SK-N-SH (cell line): ENCODE results near the gene MINDY3. TPM values are rescaled to one million over a fixed set of nuclear protein-coding genes. Genes with fewer than 3 reads are reported as not detected.

Source experiments
- CTCF ChIA-PET: fragments of 300-600, 350-600 bp; formaldehyde crosslinking; extraction: SDS; loops from one replicate; lab custom pipeline; 2021; lab: Yijun Ruan, JAX
- POLR2A ChIA-PET: fragments of 350-600 bp; sonication (Branson Sonifier 250); formaldehyde crosslinking; extraction: SDS; loops from one replicate; lab custom pipeline; 2020; ENCODE audit warnings: antibody characterized with exemption, inconsistent platforms; lab: Yijun Ruan, JAX
- DNase-seq: peaks from one replicate; pipeline ENCODE4 v3.0.0; 2012
- H2AFZ ChIP-seq: fragments of 200-600 bp; sonication (generic); 2 replicates; pipeline ENCODE4 v1.8.1; 2016; ENCODE audit warnings: antibody characterized with exemption, mild to moderate bottlenecking, low read depth
- H3F3A ChIP-seq: fragments of 200-600 bp; sonication (generic); replicated peaks from 2 replicates; pipeline ENCODE3; 2016; ENCODE audit warnings: antibody characterized with exemption, mild to moderate bottlenecking; ENCODE audit not compliant: insufficient read depth
- H3K27ac ChIP-seq, 2 experiments: fragments of 200-500 bp in 1 of 2; fragments of 200-600 bp in 1 of 2; sonication (Bioruptor generic) in 1 of 2; sonication (generic), shearing (Covaris generic) in 1 of 2; 2 replicates each; pipeline versions ENCODE4 v1.5.1 to v1.6.1; 2014 to 2016; ENCODE audit warnings: low read depth in 2 of 2, inconsistent platforms in 1 of 2, low read length in 1 of 2, mild to moderate bottlenecking in 1 of 2, mixed read lengths in 1 of 2
- H3K27me3 ChIP-seq: fragments of 200-600 bp; sonication (generic), shearing (Covaris generic); 2 replicates; pipeline ENCODE4 v1.6.1; 2016; ENCODE audit warnings: mixed run types; ENCODE audit not compliant: insufficient read depth
- H3K36me3 ChIP-seq, 2 experiments: fragments of 200-500 bp in 1 of 2; fragments of 200-600 bp in 1 of 2; sonication (Bioruptor generic) in 1 of 2; sonication (generic) in 1 of 2; replicated peaks in 1 of 2; 2 replicates each; pipeline versions ENCODE3 to v1.5.1; 2014 to 2016; ENCODE audit warnings: low read length in 1 of 2, mild to moderate bottlenecking in 1 of 2; ENCODE audit not compliant: insufficient read depth in 2 of 2, control insufficient read depth in 1 of 2
- H3K4me1 ChIP-seq, 2 experiments: fragments of 200-500 bp in 1 of 2; fragments of 200-600 bp in 1 of 2; sonication (Bioruptor generic) in 1 of 2; sonication (generic), shearing (Covaris generic) in 1 of 2; 2 replicates each; pipeline versions ENCODE4 v1.5.1 to v1.6.1; 2014 to 2016; ENCODE audit warnings: low read depth in 1 of 2, low read length in 1 of 2, mixed run types in 1 of 2; ENCODE audit not compliant: insufficient read depth in 2 of 2, control insufficient read depth in 1 of 2
- H3K4me2 ChIP-seq: fragments of 200-600 bp; sonication (generic), shearing (Covaris generic); 2 replicates; pipeline ENCODE4 v1.6.1; 2017; ENCODE audit warnings: mixed run types
- H3K4me3 ChIP-seq, 2 experiments: fragments of 200-500 bp in 1 of 2; fragments of 200-600 bp in 1 of 2; sonication (Bioruptor generic) in 1 of 2; sonication (generic), shearing (Covaris generic) in 1 of 2; 2 replicates each; pipeline versions ENCODE4 v1.5.1 to v1.8.1; 2014 to 2016; ENCODE audit warnings: low read depth in 2 of 2, inconsistent platforms in 1 of 2, low read length in 1 of 2, mild to moderate bottlenecking in 1 of 2, mixed read lengths in 1 of 2, moderate library complexity in 1 of 2
- H3K79me2 ChIP-seq: fragments of 200-600 bp; sonication (generic); 2 replicates; pipeline ENCODE4 v1.8.1; 2017; ENCODE audit warnings: mild to moderate bottlenecking; ENCODE audit not compliant: insufficient read depth
- H3K9ac ChIP-seq: fragments of 200-600 bp; sonication (generic); 2 replicates; pipeline ENCODE4 v1.6.1; 2017; ENCODE audit warnings: mixed run types
- H3K9me2 ChIP-seq: fragments of 200-600 bp; sonication (generic); 2 replicates; pipeline ENCODE4 v1.6.1; 2017; ENCODE audit warnings: mixed run types
- H3K9me3 ChIP-seq: fragments of 200-600 bp; sonication (generic); 2 replicates; pipeline ENCODE4 v1.6.1; 2017; ENCODE audit warnings: mixed run types, mild to moderate bottlenecking, moderate library complexity
- H4K20me1 ChIP-seq: fragments of 200-600 bp; sonication (generic); 2 replicates; pipeline ENCODE4 v1.6.1; 2017; ENCODE audit warnings: mild to moderate bottlenecking, mixed run types; ENCODE audit not compliant: insufficient read depth
- CTCF ChIP-seq: fragments of 200-600 bp; sonication (generic); IDR thresholded peaks from 2 replicates; pipeline ENCODE4 v1.6.1; 2017; ENCODE audit warnings: antibody characterized with exemption, mild to moderate bottlenecking, moderate library complexity
- EZH2phosphoT487 ChIP-seq: fragments of 200-600 bp; sonication (generic); IDR thresholded peaks from 2 replicates; pipeline ENCODE4 v1.6.1; 2017; ENCODE audit warnings: low read depth, mixed run types, mild to moderate bottlenecking, antibody characterized with exemption, moderate library complexity, borderline replicate concordance
- FOSL2 ChIP-seq: IDR thresholded peaks from 2 replicates; pipeline ENCODE4 v1.4.0; 2012; ENCODE audit warnings: low read depth, mild to moderate bottlenecking, moderate library complexity, borderline replicate concordance
- FOXJ3 ChIP-seq: sonication (generic); formaldehyde crosslinking; IDR thresholded peaks from 2 replicates; pipeline ENCODE4 v1.5.1; 2020; ENCODE audit warnings: mild to moderate bottlenecking, missing genetic modification reagents
- FOXM1 ChIP-seq: IDR thresholded peaks from 2 replicates; pipeline ENCODE4 v1.4.0; 2012; ENCODE audit warnings: low read depth, mild to moderate bottlenecking
- GABPA ChIP-seq: IDR thresholded peaks from 2 replicates; pipeline ENCODE4 v1.4.0; 2012; ENCODE audit warnings: low read depth, mild to moderate bottlenecking
- MAX ChIP-seq: IDR thresholded peaks from 2 replicates; pipeline ENCODE4 v1.4.0; 2012; ENCODE audit warnings: low read depth
- MXI1 ChIP-seq: IDR thresholded peaks from 2 replicates; pipeline ENCODE4 v1.6.1; 2012; ENCODE audit warnings: mild to moderate bottlenecking, low read depth, low read length, improper control_type of control experiment
- NRF1 ChIP-seq: IDR thresholded peaks from 2 replicates; pipeline ENCODE4 v1.6.1; 2012; ENCODE audit warnings: low read depth, mild to moderate bottlenecking, low read length
- RAD21 ChIP-seq: IDR thresholded peaks from 2 replicates; pipeline ENCODE4 v1.6.1; 2012; ENCODE audit warnings: mild to moderate bottlenecking, low read length
- REST ChIP-seq: IDR thresholded peaks from 2 replicates; pipeline ENCODE4 v1.6.1; 2012; ENCODE audit warnings: mild to moderate bottlenecking, low read depth, low read length, moderate library complexity
- RFX5 ChIP-seq: IDR thresholded peaks from 2 replicates; pipeline ENCODE4 v1.6.1; 2012; ENCODE audit warnings: mild to moderate bottlenecking, improper control_type of control experiment, low read length
- SIN3A ChIP-seq: IDR thresholded peaks from 2 replicates; pipeline ENCODE4 v1.6.1; 2012; ENCODE audit warnings: low read depth, mild to moderate bottlenecking, low read length, moderate library complexity, borderline replicate concordance
- SMC3 ChIP-seq: IDR thresholded peaks from 2 replicates; pipeline ENCODE4 v1.6.1; 2012; ENCODE audit warnings: low read depth, low read length, improper control_type of control experiment
- TCF12 ChIP-seq: IDR thresholded peaks from 2 replicates; pipeline ENCODE4 v1.4.0; 2012
- TEAD4 ChIP-seq: IDR thresholded peaks from 2 replicates; pipeline ENCODE4 v1.4.0; 2012; ENCODE audit warnings: mild to moderate bottlenecking, borderline replicate concordance; ENCODE audit not compliant: insufficient read depth
- USF1 ChIP-seq: IDR thresholded peaks from 2 replicates; pipeline ENCODE4 v1.4.0; 2012; ENCODE audit warnings: low read depth, borderline replicate concordance
- WGBS: methylation state at CpG from one replicate; pipeline ENCODE4 v1.1.6; 2017; ENCODE audit warnings: low lambda C conversion rate; 5-methylcytosine and 5-hydroxymethylcytosine counted together
- polyA plus RNA-seq, 3 experiments: library from polyadenylated mRNA; depleted of rRNA; stranded (reverse); fragments of >200 nt; gene quantifications; 2 replicates each; pipeline ENCODE4 v1.2.3, GENCODE V29; 2012

Gene MINDY3
- polyA plus RNA-seq, 1 of the 3 experiments (the other 2 are of a cell fraction) = 9.5 TPM

- H3F3A ChIP-seq = no peaks in the 10 kb centered on the region
- WGBS = 37% methylated on average over 7 of the region's 7 CpGs
Measured at GRCh38 chr10:15744217-15744865, 116.0 kb downstream of the MINDY3 start.

GRCh38 chr10:15743443-15743842 is 116.9 kb downstream of the MINDY3 start:
- H3K27me3 ChIP-seq = no peaks in the 10 kb centered on the region
- no peaks in the 10 kb centered on the region for H3K9me2 ChIP-seq
- TF ChIP-seq TCF12 (no peak), FOXJ3 (CRISPR knock-in tag) (no peak), RAD21 (no peak), EZH2phosphoT487 (no peak), USF1 (no peak), MAX (no peak), RFX5 (no peak), SIN3A (no peak), FOSL2 (no peak), REST (no peak), TEAD4 (no peak), MXI1 (no peak), NRF1 (no peak)
- 25% methylated on average over 2 of the region's 2 CpGs for WGBS
- no peak overlapping the region for H3K9ac ChIP-seq
- H3K9me3 ChIP-seq = no peaks in the 10 kb centered on the region
- no peaks in the 10 kb centered on the region for H3K36me3 ChIP-seq
- H3K4me1 ChIP-seq = no peaks in the 10 kb centered on the region
- ChIA-PET POLR2A (no interaction called here), CTCF (interaction anchor here (1.3 to 1.4 kb wide), 2 partner anchors 17 to 31 kb away, joined by 3 to 5 read pairs; no protein-coding TSS in a partner anchor)
- H3K79me2 ChIP-seq = no peaks in the 10 kb centered on the region
- H4K20me1 ChIP-seq = no peaks in the 10 kb centered on the region
- H2AFZ ChIP-seq = no peak overlapping the region
- no peaks in the 10 kb centered on the region for H3F3A ChIP-seq
- no peak overlapping the region for H3K4me2 ChIP-seq
- no peak overlapping the region for H3K27ac ChIP-seq
- no peak for DNase-seq
- no peak overlapping the region for H3K4me3 ChIP-seq

More at GRCh38 chr10:15744217-15744865, 116.0 kb downstream of the MINDY3 start:
- Histone ChIP-seq H3K9me2 (no peaks in the 10 kb centered on the region), H3K27me3 (no peaks in the 10 kb centered on the region), H3K36me3 (no peaks in the 10 kb centered on the region), H3K79me2 (no peaks in the 10 kb centered on the region), H3K9me3 (no peaks in the 10 kb centered on the region), H2AFZ (no peak overlapping the region), H3K27ac (no peak overlapping the region)
- CTCF ChIA-PET = interaction anchor here (0.6 to 1.8 kb wide), 5 partner anchors 10 to 311 kb away, joined by 3 to 6 read pairs (median 3); partner anchors contain the start of gene ITGA8
- DNase-seq = peak; percentile 37
- POLR2A ChIA-PET = no interaction called here
- TF ChIP-seq GABPA = no peak
- TF ChIP-seq CTCF = peak; percentile 70
- TF ChIP-seq FOXM1 = no peak
- TF ChIP-seq RAD21 = peak; percentile 46
- peak; percentile 42 for TF ChIP-seq SMC3
- TF ChIP-seq, all 33 proteins: peak for 3
- Histone ChIP-seq H3K9ac (no peak overlapping the region), H4K20me1 (no peaks in the 10 kb centered on the region), H3K4me3 (peak overlapping the region in 1 of 2 experiments; percentile 32; a peak in 1 of 4 replicates), H3K4me2 (no peak overlapping the region), H3K4me1 (no peaks in the 10 kb centered on the region)
